GM21367 (cell line): Measurements from ENCODE around the gene CHST11.

Experiments
- ATAC-seq: cut with Tn5 transposase; IDR thresholded peaks from one replicate; pipeline ENCODE4 v1.9.1; 2021; ENCODE audit not compliant: unreplicated experiment

Gene CHST11

GRCh38 chr12:104502217-104502616 lies 45.5 kb downstream of the CHST11 start:
- ATAC-seq, result no peak

GRCh38 chr12:104502638-104503037 lies 45.9 kb downstream of the CHST11 start:
- no peak for ATAC-seq

GRCh38 chr12:104503191-104503590 lies 46.4 kb downstream of the CHST11 start:
- no peak for ATAC-seq

- no peak for ATAC-seq
These were observed 47.4 kb downstream of the CHST11 start for GRCh38 chr12:104504146-104504545.

- ATAC-seq, result peak; percentile 92
These were observed 48.5 kb downstream of the CHST11 start for GRCh38 chr12:104505095-104505818.

GRCh38 chr12:104506676-104507401 lies 50.1 kb downstream of the CHST11 start:
- no peak for ATAC-seq

GRCh38 chr12:104507672-104508071 lies 50.9 kb downstream of the CHST11 start:
- ATAC-seq, result no peak

GRCh38 chr12:104508752-104509446 lies 52.2 kb downstream of the CHST11 start:
- no peak for ATAC-seq

GRCh38 chr12:104510145-104510872 lies 53.6 kb downstream of the CHST11 start:
- no peak for ATAC-seq

GRCh38 chr12:104510873-104511440 lies 54.2 kb downstream of the CHST11 start:
- no peak for ATAC-seq

GRCh38 chr12:104513681-104514080 lies 56.9 kb downstream of the CHST11 start:
- ATAC-seq, result no peak

GRCh38 chr12:104514092-104514810 lies 57.5 kb downstream of the CHST11 start:
- ATAC-seq, result no peak

GRCh38 chr12:104515899-104516298 lies 59.2 kb downstream of the CHST11 start:
- ATAC-seq, result no peak

- ATAC-seq, result no peak
These were observed 60.1 kb downstream of the CHST11 start for GRCh38 chr12:104516821-104517220.

GRCh38 chr12:104517880-104518279 lies 61.1 kb downstream of the CHST11 start:
- no peak for ATAC-seq

- ATAC-seq, result no peak
These were observed 62.7 kb downstream of the CHST11 start for GRCh38 chr12:104519190-104520019.

GRCh38 chr12:104520242-104520900 lies 63.6 kb downstream of the CHST11 start:
- ATAC-seq, result peak; percentile 52

- ATAC-seq, result no peak
These were observed 65.0 kb downstream of the CHST11 start for GRCh38 chr12:104521731-104522130.
